NCI-H69 (cell line): ENCODE results near the gene CELA2A.
"Not testable (repeated sequence)": the region's sequence is repeated elsewhere in the genome, so short reads cannot be mapped to it uniquely, and the experiment has no call there.

Source experiments
- DNase-seq: peaks from one replicate; lab custom pipeline; 2025; lab: John Stamatoyannopoulos, UW

The CELA2A gene

GRCh38 chr1:15501208-15502032 lies 44.9 kb downstream of the CELA2A start:
- DNase-seq = peak; percentile 64

GRCh38 chr1:15504436-15504835 lies 47.9 kb downstream of the CELA2A start:
- no peak for DNase-seq

DNA sequence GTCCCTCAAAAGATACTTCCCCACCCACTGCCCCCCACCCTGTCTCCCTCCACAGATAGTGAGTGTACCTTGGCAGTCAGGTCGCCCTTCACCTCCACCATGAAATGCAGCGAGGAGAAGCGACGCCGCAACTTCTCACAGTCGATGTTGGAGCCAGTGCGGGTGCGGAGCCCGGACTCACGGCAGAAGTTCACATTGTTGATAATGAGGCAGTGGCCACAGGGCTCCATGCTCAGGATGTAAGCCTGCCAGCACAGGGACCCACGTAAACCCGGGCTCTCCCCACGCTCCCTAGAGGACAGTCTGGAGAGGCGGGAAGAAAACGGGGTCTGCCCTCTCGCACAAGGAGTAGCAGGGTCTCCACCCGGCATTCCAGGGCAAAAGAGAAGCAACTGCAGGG lies 50.3 kb downstream of the CELA2A start:
- DNase-seq = no peak

GRCh38 chr1:15507278-15507677 lies 50.7 kb downstream of the CELA2A start:
- no peak for DNase-seq

- DNase-seq = no peak
These were observed 52.4 kb downstream of the CELA2A start for GRCh38 chr1:15508700-15509487.

- DNase-seq = no peak
These were observed 53.1 kb downstream of the CELA2A start for GRCh38 chr1:15509586-15509985.

DNA sequence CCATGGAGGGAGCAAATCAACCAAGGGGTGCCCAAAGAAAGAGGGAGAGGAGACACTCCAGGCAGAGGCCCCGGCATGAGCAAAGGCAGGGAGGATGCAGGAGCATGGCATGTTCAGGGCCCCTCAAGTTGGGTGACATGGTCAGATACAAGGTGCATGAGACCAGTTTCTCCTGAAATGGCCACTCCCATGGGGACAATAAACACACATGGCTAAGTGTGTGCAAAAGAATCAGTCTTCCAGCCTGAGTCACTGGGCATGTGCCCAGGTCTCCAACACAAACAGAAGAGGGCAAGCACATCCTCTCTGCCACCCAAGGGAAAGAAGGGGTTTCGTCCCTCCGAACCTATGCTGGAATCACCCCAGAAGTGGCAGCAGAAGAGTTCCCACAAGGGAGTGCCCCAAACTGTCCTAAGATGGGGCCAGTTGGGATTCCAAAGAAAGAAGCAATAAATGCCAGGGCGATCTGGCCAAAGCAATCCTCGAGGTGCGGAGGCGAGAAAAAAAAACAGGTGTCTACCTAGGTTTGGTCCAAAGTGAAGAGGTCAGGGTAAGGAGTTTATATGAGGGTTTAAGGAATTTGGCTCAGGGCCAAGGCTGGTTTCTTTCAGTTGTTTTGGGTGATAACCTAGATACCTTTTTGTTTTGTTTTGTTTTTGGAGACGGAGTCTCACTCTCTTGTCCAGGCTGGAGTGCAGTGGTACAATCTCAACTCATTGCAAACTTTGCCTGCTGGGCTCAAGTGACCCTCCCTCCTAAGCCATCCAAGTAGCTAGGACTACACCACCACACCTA lies 54.3 kb downstream of the CELA2A start:
- no peak for DNase-seq

- no peak for DNase-seq
These were observed 56.7 kb downstream of the CELA2A start for GRCh38 chr1:15513192-15513591.

DNA sequence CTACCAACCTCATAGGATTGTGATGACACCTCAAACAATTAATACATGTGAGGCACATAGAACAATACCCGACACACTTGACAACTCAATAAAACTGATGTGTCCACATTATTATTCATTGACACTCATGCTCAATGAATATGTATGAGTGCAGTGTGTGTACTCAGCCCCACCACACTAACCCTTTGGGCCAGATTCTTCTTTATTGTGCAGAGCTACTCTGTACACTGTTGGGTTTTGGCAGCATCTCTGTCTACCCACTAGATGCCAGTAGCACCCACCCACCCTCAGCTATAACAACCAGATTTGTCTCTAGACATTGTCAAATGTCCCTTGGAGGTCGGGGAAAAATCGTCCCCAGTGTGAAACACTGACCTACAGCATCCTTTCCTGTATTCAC lies 57.4 kb downstream of the CELA2A start:
- no peak for DNase-seq

GRCh38 chr1:15514557-15514956 lies 58.0 kb downstream of the CELA2A start:
- DNase-seq = not testable (repeated sequence)

GRCh38 chr1:15515022-15515663 lies 58.6 kb downstream of the CELA2A start:
- no peak for DNase-seq

DNA sequence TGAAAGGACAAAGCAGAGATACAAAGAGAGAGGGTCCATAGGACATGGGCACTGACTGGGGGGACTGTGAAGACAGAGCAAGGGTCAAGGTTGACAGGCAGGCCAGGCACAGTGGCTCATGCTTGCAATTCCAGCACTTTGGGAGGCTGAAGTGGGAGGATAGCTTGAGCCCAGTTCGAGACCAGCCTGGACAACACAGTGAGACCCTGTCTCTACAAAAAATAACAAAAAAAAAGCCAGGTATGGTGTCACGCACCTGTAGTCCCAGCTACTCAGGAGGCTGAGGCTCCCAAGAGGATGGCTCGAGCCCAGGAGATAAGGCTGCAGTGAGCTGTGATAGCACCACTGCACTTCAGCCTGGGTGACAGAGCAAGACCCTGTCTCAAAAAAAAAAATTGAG lies 63.1 kb downstream of the CELA2A start:
- no peak for DNase-seq

DNA sequence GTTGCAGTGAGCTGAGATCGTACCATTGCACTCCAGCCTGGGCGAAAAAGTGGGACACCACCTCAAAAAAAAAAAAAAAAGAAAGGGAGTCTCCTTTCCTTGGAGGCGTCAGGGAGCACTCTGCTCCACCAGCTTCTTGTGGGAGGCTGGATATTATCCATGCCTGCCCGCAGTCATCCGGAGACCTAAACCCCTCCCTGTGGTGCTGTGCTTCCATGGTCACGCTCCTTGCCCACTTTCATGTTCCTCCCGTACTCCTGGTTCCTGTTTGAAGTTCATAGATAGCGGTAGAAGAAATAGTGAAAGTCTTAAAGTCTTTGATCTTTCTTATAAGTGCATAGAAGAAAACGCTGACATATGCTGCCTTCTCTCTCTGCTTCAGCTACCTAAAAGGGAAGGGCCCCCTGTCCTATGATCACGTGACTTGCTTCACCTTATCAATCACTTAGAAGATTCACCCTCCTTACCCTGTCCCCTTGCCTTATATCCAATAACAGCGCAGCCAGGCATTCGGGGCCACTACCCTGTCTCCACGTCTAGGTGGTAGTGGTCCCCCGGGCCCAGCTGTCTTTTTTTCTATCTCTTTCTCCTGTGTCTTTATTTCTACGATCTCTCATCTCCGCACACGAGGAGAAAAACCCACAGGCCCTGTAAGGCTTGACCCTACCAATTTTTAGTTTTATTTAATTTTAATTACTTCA lies 64.8 kb downstream of the CELA2A start:
- DNase-seq = not testable (repeated sequence)
